Lower leg skin (tissue), 3 donors: ENCODE measurements around the gene LCK.

ENCODE experiments used
- CTCF ChIP-seq, 3 donors: fragments of 450-650 bp; IDR thresholded peaks; one replicate each; pipeline ENCODE4 v1.5.1; 2016; ENCODE audit warnings: antibody characterized with exemption in 3 of 3, mild to moderate bottlenecking in 3 of 3, moderate library complexity in 2 of 3
- POLR2A ChIP-seq, 2 donors: fragments of 450-650 bp; IDR thresholded peaks; one replicate each; pipeline ENCODE4 v1.6.1; 2016 to 2017; ENCODE audit warnings: antibody characterized with exemption in 2 of 2, mild to moderate bottlenecking in 1 of 2, moderate library complexity in 1 of 2

GRCh38 chr1:32265846-32266245 lies 14.8 kb downstream of the LCK start:
- TF ChIP-seq POLR2A (IDR thresholded peaks at IDR 0.05) (no peak), CTCF (IDR thresholded peaks at IDR 0.05) (no peak)
